H1 (cell line): ENCODE results near the gene REELD1.

Experiments used
- CHD2 ChIP-seq: IDR thresholded peaks from 2 replicates; pipeline ENCODE4 v1.6.1; 2012; ENCODE audit warnings: low read length, improper control_type of control experiment
- EZH2 ChIP-seq: fragments of 200-600 bp; sonication (generic); IDR thresholded peaks from 2 replicates; pipeline ENCODE4 v1.7.1; 2012; ENCODE audit warnings: low read depth, mild to moderate bottlenecking, moderate library complexity, low read length, inconsistent platforms; ENCODE audit not compliant: severe bottlenecking
- FOSL1 ChIP-seq: IDR thresholded peaks from 2 replicates; pipeline ENCODE4 v1.6.1; 2011; ENCODE audit warnings: mild to moderate bottlenecking, low read depth, low read length, moderate library complexity; ENCODE audit not compliant: insufficient read depth
- JUND ChIP-seq: IDR thresholded peaks from 2 replicates; pipeline ENCODE4 v1.6.1; 2011; ENCODE audit warnings: mild to moderate bottlenecking, improper control_type of control experiment, low read length
- POLR2A ChIP-seq, 2 experiments: IDR thresholded peaks; 1 replicate in 1 of 2; 2 replicates in 1 of 2; pipeline ENCODE4 v1.6.1; 2011; ENCODE audit warnings: low read depth in 2 of 2, low read length in 2 of 2, mild to moderate bottlenecking in 2 of 2; ENCODE audit errors: control extremely low read depth in 1 of 2
- POLR2AphosphoS5 ChIP-seq: IDR thresholded peaks from 2 replicates; pipeline ENCODE4 v1.6.1; 2011; ENCODE audit warnings: low read depth, low read length
- TEAD4 ChIP-seq: IDR thresholded peaks from 2 replicates; pipeline ENCODE4 v1.6.1; 2012; ENCODE audit warnings: low read depth, low read length, inconsistent platforms, mixed read lengths
- TF ChIP-seq, protein P1 (sequence below): IDR thresholded peaks from 2 replicates; pipeline ENCODE4 v1.6.1; 2012; ENCODE audit warnings: low read length, inconsistent platforms
- TF ChIP-seq, protein P2 (sequence below), 3 experiments: IDR thresholded peaks; 1 replicate in 2 of 3; 2 replicates in 1 of 3; pipeline versions ENCODE4 v1.5.1 to v1.6.1; 2011; ENCODE audit warnings: low read length in 3 of 3, mild to moderate bottlenecking in 3 of 3, inconsistent platforms in 2 of 3, low read depth in 1 of 3, moderate library complexity in 1 of 3; ENCODE audit not compliant: insufficient read depth in 1 of 3; ENCODE audit errors: control extremely low read depth in 1 of 3

DNA sequence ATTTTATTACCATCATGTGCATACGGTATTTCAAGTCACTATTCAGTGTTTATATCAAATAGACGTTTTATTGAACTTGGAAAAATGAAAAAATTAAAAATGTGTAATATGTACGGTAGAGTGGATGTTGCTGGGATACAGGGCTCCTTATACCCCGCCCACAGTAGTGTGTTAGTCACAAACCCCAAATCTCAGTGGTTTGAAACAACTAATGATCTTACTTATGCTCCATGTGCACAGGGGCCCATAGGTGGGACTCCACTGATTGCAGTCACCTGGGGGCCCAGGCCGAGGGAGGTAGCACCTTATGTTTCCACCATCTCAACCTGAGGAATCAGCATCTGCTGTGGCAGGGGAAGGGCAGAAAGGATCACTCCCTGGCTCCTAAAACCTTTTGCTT, 20.7 kb upstream of the REELD1 start:
- no peak for TF ChIP-seq TEAD4
- no peak for TF ChIP-seq CHD2
- TF ChIP-seq, protein P1, sequence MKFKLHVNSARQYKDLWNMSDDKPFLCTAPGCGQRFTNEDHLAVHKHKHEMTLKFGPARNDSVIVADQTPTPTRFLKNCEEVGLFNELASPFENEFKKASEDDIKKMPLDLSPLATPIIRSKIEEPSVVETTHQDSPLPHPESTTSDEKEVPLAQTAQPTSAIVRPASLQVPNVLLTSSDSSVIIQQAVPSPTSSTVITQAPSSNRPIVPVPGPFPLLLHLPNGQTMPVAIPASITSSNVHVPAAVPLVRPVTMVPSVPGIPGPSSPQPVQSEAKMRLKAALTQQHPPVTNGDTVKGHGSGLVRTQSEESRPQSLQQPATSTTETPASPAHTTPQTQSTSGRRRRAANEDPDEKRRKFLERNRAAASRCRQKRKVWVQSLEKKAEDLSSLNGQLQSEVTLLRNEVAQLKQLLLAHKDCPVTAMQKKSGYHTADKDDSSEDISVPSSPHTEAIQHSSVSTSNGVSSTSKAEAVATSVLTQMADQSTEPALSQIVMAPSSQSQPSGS = no peak
- TF ChIP-seq FOSL1 = no peak
- TF ChIP-seq, protein P2, sequence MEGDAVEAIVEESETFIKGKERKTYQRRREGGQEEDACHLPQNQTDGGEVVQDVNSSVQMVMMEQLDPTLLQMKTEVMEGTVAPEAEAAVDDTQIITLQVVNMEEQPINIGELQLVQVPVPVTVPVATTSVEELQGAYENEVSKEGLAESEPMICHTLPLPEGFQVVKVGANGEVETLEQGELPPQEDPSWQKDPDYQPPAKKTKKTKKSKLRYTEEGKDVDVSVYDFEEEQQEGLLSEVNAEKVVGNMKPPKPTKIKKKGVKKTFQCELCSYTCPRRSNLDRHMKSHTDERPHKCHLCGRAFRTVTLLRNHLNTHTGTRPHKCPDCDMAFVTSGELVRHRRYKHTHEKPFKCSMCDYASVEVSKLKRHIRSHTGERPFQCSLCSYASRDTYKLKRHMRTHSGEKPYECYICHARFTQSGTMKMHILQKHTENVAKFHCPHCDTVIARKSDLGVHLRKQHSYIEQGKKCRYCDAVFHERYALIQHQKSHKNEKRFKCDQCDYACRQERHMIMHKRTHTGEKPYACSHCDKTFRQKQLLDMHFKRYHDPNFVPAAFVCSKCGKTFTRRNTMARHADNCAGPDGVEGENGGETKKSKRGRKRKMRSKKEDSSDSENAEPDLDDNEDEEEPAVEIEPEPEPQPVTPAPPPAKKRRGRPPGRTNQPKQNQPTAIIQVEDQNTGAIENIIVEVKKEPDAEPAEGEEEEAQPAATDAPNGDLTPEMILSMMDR (IDR thresholded peaks at IDR 0.05; ENCODE audit: control extremely low read depth in 1 of 3, insufficient read depth in 1 of 3, low read depth in 1 of 3, low read length in 3 of 3) = no peak
- no peak for TF ChIP-seq EZH2
- no peak for TF ChIP-seq POLR2A (IDR thresholded peaks at IDR 0.05; ENCODE audit: control extremely low read depth in 1 of 2, low read depth in 2 of 2, low read length in 2 of 2)
- TF ChIP-seq POLR2AphosphoS5 = no peak
- no peak for TF ChIP-seq JUND
